Measurements from ENCODE around the gene PRKG2.

DNA sequence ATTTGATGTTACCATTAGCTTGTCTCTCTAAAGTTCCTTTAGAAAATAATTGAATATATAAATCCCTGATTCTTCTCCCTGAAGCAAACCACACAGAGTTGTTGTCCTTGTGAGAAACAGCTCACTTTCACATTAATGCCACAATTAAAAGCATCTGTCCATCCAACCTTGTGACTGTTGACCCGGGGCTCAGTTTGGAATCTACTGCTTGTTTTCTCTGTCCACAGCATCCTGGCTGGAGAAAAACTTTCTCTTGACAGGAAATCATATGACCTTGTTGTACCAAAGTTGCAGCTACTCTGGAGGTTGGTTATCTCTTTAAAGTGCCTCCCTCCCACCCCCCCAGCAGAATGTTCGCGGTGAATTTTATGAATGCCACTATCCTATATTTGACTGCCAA is 3.1 kb downstream of the PRKG2 start:
- TF ChIP-seq, protein P1, sequence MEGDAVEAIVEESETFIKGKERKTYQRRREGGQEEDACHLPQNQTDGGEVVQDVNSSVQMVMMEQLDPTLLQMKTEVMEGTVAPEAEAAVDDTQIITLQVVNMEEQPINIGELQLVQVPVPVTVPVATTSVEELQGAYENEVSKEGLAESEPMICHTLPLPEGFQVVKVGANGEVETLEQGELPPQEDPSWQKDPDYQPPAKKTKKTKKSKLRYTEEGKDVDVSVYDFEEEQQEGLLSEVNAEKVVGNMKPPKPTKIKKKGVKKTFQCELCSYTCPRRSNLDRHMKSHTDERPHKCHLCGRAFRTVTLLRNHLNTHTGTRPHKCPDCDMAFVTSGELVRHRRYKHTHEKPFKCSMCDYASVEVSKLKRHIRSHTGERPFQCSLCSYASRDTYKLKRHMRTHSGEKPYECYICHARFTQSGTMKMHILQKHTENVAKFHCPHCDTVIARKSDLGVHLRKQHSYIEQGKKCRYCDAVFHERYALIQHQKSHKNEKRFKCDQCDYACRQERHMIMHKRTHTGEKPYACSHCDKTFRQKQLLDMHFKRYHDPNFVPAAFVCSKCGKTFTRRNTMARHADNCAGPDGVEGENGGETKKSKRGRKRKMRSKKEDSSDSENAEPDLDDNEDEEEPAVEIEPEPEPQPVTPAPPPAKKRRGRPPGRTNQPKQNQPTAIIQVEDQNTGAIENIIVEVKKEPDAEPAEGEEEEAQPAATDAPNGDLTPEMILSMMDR (conservative IDR thresholded peaks at IDR 0.05; ENCODE audit: low read depth, low read length): no peak
- no peak for TF ChIP-seq EZH2 (IDR thresholded peaks at IDR 0.05; ENCODE audit: borderline replicate concordance, low read depth, low read length, poor library complexity, severe bottlenecking)

Data from A673 (cell line).